HepG2 (cell line): ENCODE results near the gene OR2AP1. TPM values are rescaled to one million over a fixed set of nuclear protein-coding genes. Genes with fewer than 3 reads are reported as not detected.

Source experiments
- GATAD2A ChIP-seq: IDR thresholded peaks from 2 replicates; pipeline ENCODE4 v1.6.1; 2016
- GPN1 ChIP-seq: sonication (generic); formaldehyde crosslinking; IDR thresholded peaks from 2 replicates; pipeline ENCODE4 v1.5.1; 2020; ENCODE audit warnings: missing genetic modification reagents, borderline replicate concordance
- KLF16 ChIP-seq, 2 experiments: sonication (generic) in 1 of 2; formaldehyde crosslinking in 1 of 2; IDR thresholded peaks; 2 replicates each; pipeline versions ENCODE4 v1.6.1 to v1.8.0; 2016 to 2023; ENCODE audit warnings: missing genetic modification reagents in 2 of 2, missing compliant biosample characterization in 1 of 2
- KMT2B ChIP-seq: IDR thresholded peaks from 2 replicates; pipeline ENCODE4 v1.6.1; 2016; ENCODE audit warnings: missing genetic modification reagents, missing compliant biosample characterization
- MXD4 ChIP-seq: IDR thresholded peaks from 2 replicates; pipeline ENCODE4 v1.6.1; 2016; ENCODE audit warnings: mild to moderate bottlenecking, missing biosample characterization, missing genetic modification reagents
- NBN ChIP-seq: fragments of 450-650 bp; conservative IDR thresholded peaks from 2 replicates; pipeline ENCODE4 v1.6.1; 2017
- PCBP2 ChIP-seq: fragments of 200-400 bp; formaldehyde crosslinking; optimal IDR thresholded peaks from 2 replicates; pipeline ENCODE3; 2018; ENCODE audit warnings: low read length, low read depth; ENCODE audit not compliant: poor library complexity, severe bottlenecking
- SAP130 ChIP-seq: IDR thresholded peaks from 2 replicates; pipeline ENCODE4 v1.6.1; 2016; ENCODE audit warnings: low read depth
- TEAD3 ChIP-seq: optimal IDR thresholded peaks from 2 replicates; pipeline ENCODE3; 2016; ENCODE audit warnings: borderline replicate concordance
- ZC3H13 ChIP-seq: sonication (generic); formaldehyde crosslinking; IDR thresholded peaks from 2 replicates; pipeline ENCODE4 v1.8.1; 2023; ENCODE audit warnings: mild to moderate bottlenecking, missing genetic modification reagents, moderate library complexity
- ZNF143 ChIP-seq: sonication (generic); formaldehyde crosslinking; IDR thresholded peaks from 2 replicates; pipeline ENCODE4 v1.4.0; 2020; ENCODE audit warnings: missing genetic modification reagents
- ZNF619 ChIP-seq: sonication (generic); formaldehyde crosslinking; IDR thresholded peaks from 2 replicates; pipeline ENCODE4 v1.4.0; 2020; ENCODE audit warnings: mild to moderate bottlenecking, missing genetic modification reagents
- polyA plus RNA-seq, 8 experiments: library from polyadenylated mRNA; depleted of rRNA in 3 of 8; stranded (reverse) in 7 of 8; unstranded in 1 of 8; fragments of >200 nt; fragmentation: Illumina TruSeq in 4 of 8; extraction: Trizol in 4 of 8; gene quantifications; 2 replicates each; pipeline versions ENCODE4 v1.2.1 to v1.2.3, GENCODE V29; 2011 to 2016; ENCODE audit warnings: low read depth in 4 of 8, missing spikeins in 1 of 8, mixed read lengths in 1 of 8; ENCODE audit not compliant: insufficient read depth in 1 of 8
- total RNA-seq, 5 experiments: library from RNA; depleted of rRNA; stranded (reverse); fragments of >200 nt; fragmentation: Illumina TruSeq; extraction: Trizol; gene quantifications; 2 replicates each; pipeline ENCODE4 v1.2.3, GENCODE V29; 2016; ENCODE audit warnings: low read depth in 1 of 5
- TF ChIP-seq, protein P1 (sequence below): IDR thresholded peaks from 2 replicates; pipeline ENCODE4 v1.6.1; 2018; ENCODE audit warnings: missing genetic modification reagents, mild to moderate bottlenecking, missing compliant biosample characterization
- TF ChIP-seq, protein P2 (sequence below): IDR thresholded peaks from 2 replicates; pipeline ENCODE4 v1.4.0; 2020; ENCODE audit warnings: mild to moderate bottlenecking, missing genetic modification reagents
- TF ChIP-seq, protein P3 (sequence below): sonication (generic); formaldehyde crosslinking; IDR thresholded peaks from 2 replicates; pipeline ENCODE4 v1.4.0; 2020; ENCODE audit warnings: missing genetic modification reagents
- TF ChIP-seq, protein P4 (sequence below): IDR thresholded peaks from 2 replicates; pipeline ENCODE4 v1.6.1; 2012; ENCODE audit warnings: inconsistent platforms
- TF ChIP-seq, protein P5 (sequence below): sonication (generic); formaldehyde crosslinking; IDR thresholded peaks from 2 replicates; pipeline ENCODE4 v1.4.0; 2020; ENCODE audit warnings: mild to moderate bottlenecking, missing genetic modification reagents

OR2AP1 gene
- total and polyA plus RNA-seq, 2 of the 13 experiments (the other 11 are each of a cell fraction or from before 2014, with no cell fraction given): not detected

DNA sequence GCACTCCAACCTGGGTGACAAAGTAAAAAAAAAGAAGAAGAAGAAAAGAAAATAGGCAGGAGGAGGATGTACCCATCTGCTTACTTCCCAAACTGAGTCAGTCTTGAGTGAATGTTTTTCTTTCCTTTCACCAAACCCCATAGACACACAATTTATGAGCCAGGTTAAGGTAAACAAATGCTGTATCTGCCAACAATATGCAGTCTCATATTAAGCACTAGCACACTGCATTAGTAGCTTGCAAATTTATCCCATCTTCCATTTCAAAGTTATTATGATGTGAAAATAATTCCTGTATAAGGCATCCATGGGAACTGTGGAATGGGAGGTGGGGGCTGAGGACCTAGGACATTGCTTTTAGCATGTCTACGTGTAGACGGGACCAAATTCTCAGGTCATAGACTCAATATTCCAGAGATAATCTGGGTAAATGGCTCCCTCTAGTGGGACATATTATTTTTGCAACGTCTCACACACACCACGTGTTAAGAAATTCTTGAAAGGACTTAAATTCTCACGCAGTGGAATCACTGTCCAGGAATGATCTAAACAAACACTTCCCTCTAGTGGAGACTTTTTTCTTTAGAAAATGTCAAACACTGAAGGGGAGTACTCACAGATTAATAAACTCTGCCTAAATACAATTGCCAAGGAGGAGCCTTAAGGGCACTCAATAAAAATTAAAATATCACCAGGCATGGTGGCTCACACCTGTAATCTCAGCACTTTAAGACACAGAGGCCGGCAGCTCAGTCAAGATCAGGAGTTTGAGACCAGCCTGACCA lies 47.3 kb downstream of the OR2AP1 start (continued):
- TF ChIP-seq, protein P1, sequence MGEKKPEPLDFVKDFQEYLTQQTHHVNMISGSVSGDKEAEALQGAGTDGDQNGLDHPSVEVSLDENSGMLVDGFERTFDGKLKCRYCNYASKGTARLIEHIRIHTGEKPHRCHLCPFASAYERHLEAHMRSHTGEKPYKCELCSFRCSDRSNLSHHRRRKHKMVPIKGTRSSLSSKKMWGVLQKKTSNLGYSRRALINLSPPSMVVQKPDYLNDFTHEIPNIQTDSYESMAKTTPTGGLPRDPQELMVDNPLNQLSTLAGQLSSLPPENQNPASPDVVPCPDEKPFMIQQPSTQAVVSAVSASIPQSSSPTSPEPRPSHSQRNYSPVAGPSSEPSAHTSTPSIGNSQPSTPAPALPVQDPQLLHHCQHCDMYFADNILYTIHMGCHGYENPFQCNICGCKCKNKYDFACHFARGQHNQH: 0 out of 2 replicates have a peak, but pooled peaks have one; percentile 28
- TF ChIP-seq NBN: no peak
- TF ChIP-seq, protein P2, sequence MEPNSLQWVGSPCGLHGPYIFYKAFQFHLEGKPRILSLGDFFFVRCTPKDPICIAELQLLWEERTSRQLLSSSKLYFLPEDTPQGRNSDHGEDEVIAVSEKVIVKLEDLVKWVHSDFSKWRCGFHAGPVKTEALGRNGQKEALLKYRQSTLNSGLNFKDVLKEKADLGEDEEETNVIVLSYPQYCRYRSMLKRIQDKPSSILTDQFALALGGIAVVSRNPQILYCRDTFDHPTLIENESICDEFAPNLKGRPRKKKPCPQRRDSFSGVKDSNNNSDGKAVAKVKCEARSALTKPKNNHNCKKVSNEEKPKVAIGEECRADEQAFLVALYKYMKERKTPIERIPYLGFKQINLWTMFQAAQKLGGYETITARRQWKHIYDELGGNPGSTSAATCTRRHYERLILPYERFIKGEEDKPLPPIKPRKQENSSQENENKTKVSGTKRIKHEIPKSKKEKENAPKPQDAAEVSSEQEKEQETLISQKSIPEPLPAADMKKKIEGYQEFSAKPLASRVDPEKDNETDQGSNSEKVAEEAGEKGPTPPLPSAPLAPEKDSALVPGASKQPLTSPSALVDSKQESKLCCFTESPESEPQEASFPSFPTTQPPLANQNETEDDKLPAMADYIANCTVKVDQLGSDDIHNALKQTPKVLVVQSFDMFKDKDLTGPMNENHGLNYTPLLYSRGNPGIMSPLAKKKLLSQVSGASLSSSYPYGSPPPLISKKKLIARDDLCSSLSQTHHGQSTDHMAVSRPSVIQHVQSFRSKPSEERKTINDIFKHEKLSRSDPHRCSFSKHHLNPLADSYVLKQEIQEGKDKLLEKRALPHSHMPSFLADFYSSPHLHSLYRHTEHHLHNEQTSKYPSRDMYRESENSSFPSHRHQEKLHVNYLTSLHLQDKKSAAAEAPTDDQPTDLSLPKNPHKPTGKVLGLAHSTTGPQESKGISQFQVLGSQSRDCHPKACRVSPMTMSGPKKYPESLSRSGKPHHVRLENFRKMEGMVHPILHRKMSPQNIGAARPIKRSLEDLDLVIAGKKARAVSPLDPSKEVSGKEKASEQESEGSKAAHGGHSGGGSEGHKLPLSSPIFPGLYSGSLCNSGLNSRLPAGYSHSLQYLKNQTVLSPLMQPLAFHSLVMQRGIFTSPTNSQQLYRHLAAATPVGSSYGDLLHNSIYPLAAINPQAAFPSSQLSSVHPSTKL (CRISPR knock-in tag): peak; percentile 72
- TF ChIP-seq, protein P3, sequence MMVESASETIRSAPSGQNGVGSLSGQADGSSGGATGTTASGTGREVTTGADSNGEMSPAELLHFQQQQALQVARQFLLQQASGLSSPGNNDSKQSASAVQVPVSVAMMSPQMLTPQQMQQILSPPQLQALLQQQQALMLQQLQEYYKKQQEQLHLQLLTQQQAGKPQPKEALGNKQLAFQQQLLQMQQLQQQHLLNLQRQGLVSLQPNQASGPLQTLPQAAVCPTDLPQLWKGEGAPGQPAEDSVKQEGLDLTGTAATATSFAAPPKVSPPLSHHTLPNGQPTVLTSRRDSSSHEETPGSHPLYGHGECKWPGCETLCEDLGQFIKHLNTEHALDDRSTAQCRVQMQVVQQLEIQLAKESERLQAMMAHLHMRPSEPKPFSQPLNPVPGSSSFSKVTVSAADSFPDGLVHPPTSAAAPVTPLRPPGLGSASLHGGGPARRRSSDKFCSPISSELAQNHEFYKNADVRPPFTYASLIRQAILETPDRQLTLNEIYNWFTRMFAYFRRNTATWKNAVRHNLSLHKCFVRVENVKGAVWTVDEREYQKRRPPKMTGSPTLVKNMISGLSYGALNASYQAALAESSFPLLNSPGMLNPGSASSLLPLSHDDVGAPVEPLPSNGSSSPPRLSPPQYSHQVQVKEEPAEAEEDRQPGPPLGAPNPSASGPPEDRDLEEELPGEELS (CRISPR knock-in tag): no peak
- TF ChIP-seq TEAD3 (CRISPR knock-in tag): peak; percentile 85
- TF ChIP-seq ZC3H13 (CRISPR knock-in tag): no peak
- 0 out of 4 replicates have a peak, but pooled peaks of 1 of the 2 experiments have one; percentile 18 for TF ChIP-seq KLF16 (CRISPR knock-in tag; IDR thresholded peaks at IDR 0.05)
- TF ChIP-seq, protein P4, sequence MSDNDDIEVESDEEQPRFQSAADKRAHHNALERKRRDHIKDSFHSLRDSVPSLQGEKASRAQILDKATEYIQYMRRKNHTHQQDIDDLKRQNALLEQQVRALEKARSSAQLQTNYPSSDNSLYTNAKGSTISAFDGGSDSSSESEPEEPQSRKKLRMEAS: peak; percentile 69
- 0 out of 2 replicates have a peak, but pooled peaks have one; percentile 49 for TF ChIP-seq MXD4
- TF ChIP-seq KMT2B (CRISPR knock-in tag): no peak
- TF ChIP-seq, protein P5, sequence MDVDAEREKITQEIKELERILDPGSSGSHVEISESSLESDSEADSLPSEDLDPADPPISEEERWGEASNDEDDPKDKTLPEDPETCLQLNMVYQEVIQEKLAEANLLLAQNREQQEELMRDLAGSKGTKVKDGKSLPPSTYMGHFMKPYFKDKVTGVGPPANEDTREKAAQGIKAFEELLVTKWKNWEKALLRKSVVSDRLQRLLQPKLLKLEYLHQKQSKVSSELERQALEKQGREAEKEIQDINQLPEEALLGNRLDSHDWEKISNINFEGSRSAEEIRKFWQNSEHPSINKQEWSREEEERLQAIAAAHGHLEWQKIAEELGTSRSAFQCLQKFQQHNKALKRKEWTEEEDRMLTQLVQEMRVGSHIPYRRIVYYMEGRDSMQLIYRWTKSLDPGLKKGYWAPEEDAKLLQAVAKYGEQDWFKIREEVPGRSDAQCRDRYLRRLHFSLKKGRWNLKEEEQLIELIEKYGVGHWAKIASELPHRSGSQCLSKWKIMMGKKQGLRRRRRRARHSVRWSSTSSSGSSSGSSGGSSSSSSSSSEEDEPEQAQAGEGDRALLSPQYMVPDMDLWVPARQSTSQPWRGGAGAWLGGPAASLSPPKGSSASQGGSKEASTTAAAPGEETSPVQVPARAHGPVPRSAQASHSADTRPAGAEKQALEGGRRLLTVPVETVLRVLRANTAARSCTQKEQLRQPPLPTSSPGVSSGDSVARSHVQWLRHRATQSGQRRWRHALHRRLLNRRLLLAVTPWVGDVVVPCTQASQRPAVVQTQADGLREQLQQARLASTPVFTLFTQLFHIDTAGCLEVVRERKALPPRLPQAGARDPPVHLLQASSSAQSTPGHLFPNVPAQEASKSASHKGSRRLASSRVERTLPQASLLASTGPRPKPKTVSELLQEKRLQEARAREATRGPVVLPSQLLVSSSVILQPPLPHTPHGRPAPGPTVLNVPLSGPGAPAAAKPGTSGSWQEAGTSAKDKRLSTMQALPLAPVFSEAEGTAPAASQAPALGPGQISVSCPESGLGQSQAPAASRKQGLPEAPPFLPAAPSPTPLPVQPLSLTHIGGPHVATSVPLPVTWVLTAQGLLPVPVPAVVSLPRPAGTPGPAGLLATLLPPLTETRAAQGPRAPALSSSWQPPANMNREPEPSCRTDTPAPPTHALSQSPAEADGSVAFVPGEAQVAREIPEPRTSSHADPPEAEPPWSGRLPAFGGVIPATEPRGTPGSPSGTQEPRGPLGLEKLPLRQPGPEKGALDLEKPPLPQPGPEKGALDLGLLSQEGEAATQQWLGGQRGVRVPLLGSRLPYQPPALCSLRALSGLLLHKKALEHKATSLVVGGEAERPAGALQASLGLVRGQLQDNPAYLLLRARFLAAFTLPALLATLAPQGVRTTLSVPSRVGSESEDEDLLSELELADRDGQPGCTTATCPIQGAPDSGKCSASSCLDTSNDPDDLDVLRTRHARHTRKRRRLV (CRISPR knock-in tag): no peak
- no peak for TF ChIP-seq GPN1 (CRISPR knock-in tag)
- TF ChIP-seq PCBP2: no peak
- no peak for TF ChIP-seq ZNF143
- no peak for TF ChIP-seq ZNF619 (CRISPR knock-in tag)
- TF ChIP-seq SAP130: peak; percentile 44; the same call in 1 of the 2 replicates
- TF ChIP-seq GATAD2A (CRISPR knock-in tag): 0 out of 2 replicates have a peak, but pooled peaks have one; percentile 20
